ENCODE results near the gene RUNX2. TPM values are rescaled to one million over a fixed set of nuclear protein-coding genes. Genes with fewer than 3 reads are reported as not detected.

Gene RUNX2
- polyA plus RNA-seq, 1 of the 3 experiments (the other 2 are of a cell fraction), result 4.4 TPM

- no peak overlapping the region for H3K9ac ChIP-seq
- no peak for DNase-seq
- H3F3A ChIP-seq (replicated peaks; ENCODE audit: insufficient read depth), result peaks cover 4% of the 10 kb centered on the region
- no peak overlapping the region for H3K4me2 ChIP-seq
- no peaks in the 10 kb centered on the region for H4K20me1 ChIP-seq (ENCODE audit: insufficient read depth)
- POLR2A ChIA-PET, result no interaction called here
- TF ChIP-seq NRF1 (IDR thresholded peaks at IDR 0.05; ENCODE audit: low read depth, low read length) (no peak), GATA2 (CRISPR knock-in tag; IDR thresholded peaks at IDR 0.05) (no peak), POLR2AphosphoS5 (IDR thresholded peaks at IDR 0.05; ENCODE audit: low read depth, low read length) (no peak), CHD2 (IDR thresholded peaks at IDR 0.05; ENCODE audit: low read length, partially characterized antibody) (no peak), RXRA (IDR thresholded peaks at IDR 0.05; ENCODE audit: borderline replicate concordance, low read depth) (no peak), EP300 (IDR thresholded peaks at IDR 0.05; ENCODE audit: borderline replicate concordance in 1 of 2, low read depth in 1 of 2, low read length in 1 of 2) (no peak), NFIC (IDR thresholded peaks at IDR 0.05; ENCODE audit: borderline replicate concordance) (no peak), JUND (IDR thresholded peaks at IDR 0.05) (no peak), YY1 (IDR thresholded peaks at IDR 0.05; ENCODE audit: low read depth) (no peak), IRF3 (IDR thresholded peaks at IDR 0.05; ENCODE audit: low read depth, low read length) (no peak)
- TF ChIP-seq, protein P1, sequence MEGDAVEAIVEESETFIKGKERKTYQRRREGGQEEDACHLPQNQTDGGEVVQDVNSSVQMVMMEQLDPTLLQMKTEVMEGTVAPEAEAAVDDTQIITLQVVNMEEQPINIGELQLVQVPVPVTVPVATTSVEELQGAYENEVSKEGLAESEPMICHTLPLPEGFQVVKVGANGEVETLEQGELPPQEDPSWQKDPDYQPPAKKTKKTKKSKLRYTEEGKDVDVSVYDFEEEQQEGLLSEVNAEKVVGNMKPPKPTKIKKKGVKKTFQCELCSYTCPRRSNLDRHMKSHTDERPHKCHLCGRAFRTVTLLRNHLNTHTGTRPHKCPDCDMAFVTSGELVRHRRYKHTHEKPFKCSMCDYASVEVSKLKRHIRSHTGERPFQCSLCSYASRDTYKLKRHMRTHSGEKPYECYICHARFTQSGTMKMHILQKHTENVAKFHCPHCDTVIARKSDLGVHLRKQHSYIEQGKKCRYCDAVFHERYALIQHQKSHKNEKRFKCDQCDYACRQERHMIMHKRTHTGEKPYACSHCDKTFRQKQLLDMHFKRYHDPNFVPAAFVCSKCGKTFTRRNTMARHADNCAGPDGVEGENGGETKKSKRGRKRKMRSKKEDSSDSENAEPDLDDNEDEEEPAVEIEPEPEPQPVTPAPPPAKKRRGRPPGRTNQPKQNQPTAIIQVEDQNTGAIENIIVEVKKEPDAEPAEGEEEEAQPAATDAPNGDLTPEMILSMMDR (IDR thresholded peaks at IDR 0.05), result no peak
- TF ChIP-seq, protein P2, sequence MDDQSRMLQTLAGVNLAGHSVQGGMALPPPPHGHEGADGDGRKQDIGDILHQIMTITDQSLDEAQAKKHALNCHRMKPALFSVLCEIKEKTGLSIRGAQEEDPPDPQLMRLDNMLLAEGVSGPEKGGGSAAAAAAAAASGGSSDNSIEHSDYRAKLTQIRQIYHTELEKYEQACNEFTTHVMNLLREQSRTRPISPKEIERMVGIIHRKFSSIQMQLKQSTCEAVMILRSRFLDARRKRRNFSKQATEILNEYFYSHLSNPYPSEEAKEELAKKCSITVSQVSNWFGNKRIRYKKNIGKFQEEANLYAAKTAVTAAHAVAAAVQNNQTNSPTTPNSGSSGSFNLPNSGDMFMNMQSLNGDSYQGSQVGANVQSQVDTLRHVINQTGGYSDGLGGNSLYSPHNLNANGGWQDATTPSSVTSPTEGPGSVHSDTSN (IDR thresholded peaks at IDR 0.05), result no peak
- TF ChIP-seq, protein P3, sequence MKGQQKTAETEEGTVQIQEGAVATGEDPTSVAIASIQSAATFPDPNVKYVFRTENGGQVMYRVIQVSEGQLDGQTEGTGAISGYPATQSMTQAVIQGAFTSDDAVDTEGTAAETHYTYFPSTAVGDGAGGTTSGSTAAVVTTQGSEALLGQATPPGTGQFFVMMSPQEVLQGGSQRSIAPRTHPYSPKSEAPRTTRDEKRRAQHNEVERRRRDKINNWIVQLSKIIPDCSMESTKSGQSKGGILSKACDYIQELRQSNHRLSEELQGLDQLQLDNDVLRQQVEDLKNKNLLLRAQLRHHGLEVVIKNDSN (IDR thresholded peaks at IDR 0.05; ENCODE audit: borderline replicate concordance, low read depth), result no peak
- H3K36me3 ChIP-seq (replicated peaks in 1 of 2; ENCODE audit: control insufficient read depth in 1 of 2, insufficient read depth in 2 of 2, low read length in 1 of 2), result peaks cover 0 to 3% of the 10 kb centered on the region in 2 experiments
- H3K4me1 ChIP-seq (ENCODE audit: control insufficient read depth in 1 of 2, insufficient read depth in 2 of 2, low read depth in 1 of 2, low read length in 1 of 2), result peaks cover 0 to 10% of the 10 kb centered on the region in 2 experiments; a peak in 1 of 4 replicates
- H2AFZ ChIP-seq (ENCODE audit: low read depth), result no peak overlapping the region
- CTCF ChIA-PET, result interaction anchor here (0.6 kb wide), 1 partner anchor 513 kb away, joined by 3 read pairs; no protein-coding TSS in a partner anchor
- no peaks in the 10 kb centered on the region for H3K9me2 ChIP-seq
- H3K79me2 ChIP-seq (ENCODE audit: insufficient read depth), result peaks cover 4% of the 10 kb centered on the region; the same call in 1 of the 2 replicates
- H3K27me3 ChIP-seq (ENCODE audit: insufficient read depth), result no peaks in the 10 kb centered on the region
- no peaks in the 10 kb centered on the region for H3K9me3 ChIP-seq
- H3K4me3 ChIP-seq (ENCODE audit: low read depth in 2 of 2, low read length in 1 of 2), result no peak overlapping the region
- H3K27ac ChIP-seq (ENCODE audit: low read depth in 2 of 2, low read length in 1 of 2), result no peak overlapping the region
These were observed 160.1 kb downstream of the RUNX2 start for GRCh38 chr6:45488269-45488668.

DNA sequence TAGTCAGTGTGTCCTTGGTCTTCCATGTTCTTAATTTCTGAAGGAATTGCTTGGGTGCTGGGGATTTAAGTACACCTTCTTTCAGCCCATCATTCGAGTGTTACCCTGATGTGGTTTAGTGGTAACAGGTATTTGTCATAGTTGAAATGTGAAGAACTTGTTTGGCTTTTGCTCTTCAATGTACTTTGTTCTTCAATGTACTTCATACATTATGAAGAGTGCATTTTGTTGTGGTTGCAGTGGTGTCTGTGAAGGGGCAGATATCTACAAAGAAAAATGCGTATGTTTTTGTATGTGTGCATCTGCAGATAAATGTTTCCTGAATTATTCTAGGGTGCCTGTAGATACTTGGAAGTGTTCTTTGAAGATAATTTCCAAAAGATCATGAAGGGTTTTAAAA lies 160.8 kb downstream of the RUNX2 start:
- H3K9me2 ChIP-seq, result no peaks in the 10 kb centered on the region
- no peaks in the 10 kb centered on the region for H3K9me3 ChIP-seq
- H3K4me2 ChIP-seq, result no peak overlapping the region
- no peak overlapping the region for H2AFZ ChIP-seq (ENCODE audit: low read depth)
- H3F3A ChIP-seq (replicated peaks; ENCODE audit: insufficient read depth), result no peaks in the 10 kb centered on the region
- CTCF ChIA-PET, result no interaction called here
- no peak overlapping the region for H3K27ac ChIP-seq (ENCODE audit: low read depth in 2 of 2, low read length in 1 of 2)
- 69% methylated on average over 2 of the region's 2 CpGs for WGBS (ENCODE audit: low lambda C conversion rate)
- POLR2A ChIA-PET, result no interaction called here
- H3K9ac ChIP-seq, result no peak overlapping the region
- peaks cover 4% of the 10 kb centered on the region; the same call in 1 of the 2 replicates for H3K79me2 ChIP-seq (ENCODE audit: insufficient read depth)
- DNase-seq, result no peak
- no peak overlapping the region for H3K4me3 ChIP-seq (ENCODE audit: low read depth in 2 of 2, low read length in 1 of 2)
- no peaks in the 10 kb centered on the region for H4K20me1 ChIP-seq (ENCODE audit: insufficient read depth)
- H3K27me3 ChIP-seq (ENCODE audit: insufficient read depth), result no peaks in the 10 kb centered on the region
- peaks cover 0 to 4% of the 10 kb centered on the region in 2 experiments; a peak in 1 of 4 replicates for H3K4me1 ChIP-seq (ENCODE audit: control insufficient read depth in 1 of 2, insufficient read depth in 2 of 2, low read depth in 1 of 2, low read length in 1 of 2)
- peaks cover 0 to 3% of the 10 kb centered on the region in 2 experiments for H3K36me3 ChIP-seq (replicated peaks in 1 of 2; ENCODE audit: control insufficient read depth in 1 of 2, insufficient read depth in 2 of 2, low read length in 1 of 2)
- TF ChIP-seq MAX (IDR thresholded peaks at IDR 0.05; ENCODE audit: low read depth) (no peak), TCF12 (IDR thresholded peaks at IDR 0.05) (no peak), GATA2 (CRISPR knock-in tag; IDR thresholded peaks at IDR 0.05) (no peak), SIN3A (IDR thresholded peaks at IDR 0.05; ENCODE audit: borderline replicate concordance, low read depth, low read length) (no peak), NRF1 (IDR thresholded peaks at IDR 0.05; ENCODE audit: low read depth, low read length) (no peak), FOXJ3 (CRISPR knock-in tag; IDR thresholded peaks at IDR 0.05) (no peak), FOSL2 (IDR thresholded peaks at IDR 0.05; ENCODE audit: borderline replicate concordance, low read depth) (no peak), RXRA (IDR thresholded peaks at IDR 0.05; ENCODE audit: borderline replicate concordance, low read depth) (no peak), YY1 (IDR thresholded peaks at IDR 0.05; ENCODE audit: low read depth) (no peak)
- TF ChIP-seq, protein P4, sequence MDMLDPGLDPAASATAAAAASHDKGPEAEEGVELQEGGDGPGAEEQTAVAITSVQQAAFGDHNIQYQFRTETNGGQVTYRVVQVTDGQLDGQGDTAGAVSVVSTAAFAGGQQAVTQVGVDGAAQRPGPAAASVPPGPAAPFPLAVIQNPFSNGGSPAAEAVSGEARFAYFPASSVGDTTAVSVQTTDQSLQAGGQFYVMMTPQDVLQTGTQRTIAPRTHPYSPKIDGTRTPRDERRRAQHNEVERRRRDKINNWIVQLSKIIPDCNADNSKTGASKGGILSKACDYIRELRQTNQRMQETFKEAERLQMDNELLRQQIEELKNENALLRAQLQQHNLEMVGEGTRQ (IDR thresholded peaks at IDR 0.05; ENCODE audit: borderline replicate concordance, low read depth, low read length), result no peak
- TF ChIP-seq, protein P2 (IDR thresholded peaks at IDR 0.05), result no peak
